ENCODE measurements around the gene ABTB2.

The ABTB2 gene

GRCh38 chr11:34209809-34210208 is 148.0 kb downstream of the ABTB2 start:
- no peak for DNase-seq (ENCODE audit: low read depth)

DNA sequence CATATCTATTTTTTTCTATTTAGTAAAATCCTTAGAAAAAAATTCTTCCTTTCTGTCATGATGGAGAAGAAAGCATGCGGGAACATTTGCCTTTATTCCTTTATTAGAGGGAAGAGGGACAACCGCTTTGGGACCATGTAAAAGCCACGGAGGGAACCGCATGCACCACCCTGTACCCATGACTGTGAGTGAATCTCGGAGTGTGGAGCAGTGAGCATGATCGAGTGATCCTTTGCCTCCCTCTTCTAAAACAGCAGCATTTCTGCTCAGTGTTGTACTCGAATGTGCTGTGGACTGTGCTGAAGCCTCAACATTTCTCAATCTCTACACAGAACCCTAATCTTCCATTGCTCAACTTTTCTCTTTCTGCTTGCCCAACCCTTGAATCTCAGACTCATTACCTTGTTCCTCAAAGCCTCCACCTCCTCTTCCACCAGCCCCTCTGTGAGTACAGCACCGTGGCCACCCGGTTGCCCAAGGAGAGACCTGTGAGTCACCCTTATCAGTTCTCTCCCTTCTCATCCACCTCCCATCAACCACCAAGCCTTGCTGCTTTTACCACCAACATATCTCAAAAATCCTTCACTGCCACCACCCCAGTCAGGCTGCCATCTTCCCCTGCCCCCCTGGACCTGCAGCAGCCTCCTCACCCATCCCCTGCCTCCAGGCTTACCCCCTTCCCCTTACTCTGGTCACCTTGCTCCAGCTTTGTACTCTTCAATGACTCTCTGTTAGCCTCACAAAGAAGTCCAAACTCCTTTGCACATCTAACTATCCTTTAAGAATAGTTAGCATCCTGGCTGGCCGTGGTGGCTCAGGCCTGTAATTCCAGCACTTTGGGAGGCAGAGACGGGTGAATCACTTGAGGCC is 149.3 kb downstream of the ABTB2 start:
- no peak for DNase-seq (ENCODE audit: low read depth)

DNA sequence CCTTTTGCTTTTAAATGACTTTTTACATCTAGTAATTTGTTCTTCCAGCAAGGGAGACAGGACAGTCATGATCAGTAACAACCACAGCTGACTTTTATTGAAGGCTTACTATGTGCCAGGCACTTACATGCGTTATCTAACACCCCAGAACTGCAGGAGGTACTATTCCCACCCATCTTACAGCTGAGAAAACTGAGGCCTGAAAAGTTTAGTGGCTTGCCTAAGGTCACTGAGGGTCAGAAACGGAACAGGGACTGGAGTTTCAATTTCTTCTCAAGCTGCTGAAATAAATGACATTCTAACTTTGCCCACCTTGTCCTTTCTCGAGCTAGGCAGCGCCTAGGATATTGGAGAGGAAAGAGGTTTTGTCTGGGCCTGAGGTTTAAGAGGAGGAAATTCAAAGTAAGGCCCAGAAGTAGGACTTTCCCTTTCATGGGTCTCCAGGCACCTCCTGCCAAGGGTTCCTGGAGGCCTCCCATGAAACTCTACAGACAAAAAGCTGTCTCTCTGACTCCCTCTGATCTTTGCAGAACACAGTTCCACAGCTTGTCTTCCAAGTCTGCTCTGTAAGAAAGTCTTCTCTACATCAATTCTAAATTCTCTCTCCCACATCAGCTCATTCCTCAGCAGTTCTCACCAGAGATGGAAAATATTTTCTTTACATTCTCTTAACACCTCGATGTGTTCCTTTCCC is 150.2 kb downstream of the ABTB2 start:
- no peak for DNase-seq (ENCODE audit: low read depth)

DNA sequence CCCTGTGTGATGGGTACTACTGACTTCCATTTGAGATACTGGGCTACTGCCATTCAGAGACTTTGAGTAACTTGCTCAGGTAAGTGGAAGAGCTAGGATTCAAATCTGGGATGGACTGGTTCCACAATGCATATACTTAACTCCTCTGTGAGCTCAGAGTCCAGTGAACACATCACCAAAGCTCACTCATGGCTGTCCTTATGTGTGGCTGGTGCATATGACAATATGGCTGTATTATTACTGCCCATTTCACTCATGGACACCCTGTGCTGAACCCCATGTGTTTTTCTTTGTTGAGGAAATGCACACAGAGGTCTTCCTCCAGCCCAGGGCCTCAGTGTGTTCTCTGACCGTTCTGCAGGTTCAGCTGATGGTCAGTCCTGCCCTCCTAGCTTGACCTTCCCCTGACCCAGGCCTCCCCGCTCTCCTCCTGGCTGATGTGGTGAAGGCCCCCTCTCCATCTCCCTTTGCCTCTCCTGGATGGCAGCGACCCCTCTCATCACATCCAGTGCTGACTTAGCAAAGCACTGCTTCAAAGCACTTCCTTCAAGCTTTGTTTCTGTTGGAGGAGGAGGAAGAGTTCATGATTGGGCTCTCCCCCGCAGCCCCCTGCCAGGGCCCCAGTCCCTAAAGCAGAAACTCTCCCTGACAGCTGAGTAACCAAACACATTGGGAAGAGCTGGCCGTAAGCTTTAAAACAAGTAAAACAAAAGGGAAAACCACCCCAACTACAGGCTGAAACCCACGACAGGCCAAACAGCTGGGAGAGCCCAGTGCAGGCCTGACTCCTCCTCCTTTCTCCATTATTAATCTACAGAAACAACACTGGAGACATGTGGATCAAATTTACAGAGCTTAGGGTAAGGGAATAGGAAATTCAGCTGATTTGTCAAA is 151.2 kb downstream of the ABTB2 start:
- no peak for DNase-seq (ENCODE audit: low read depth)

- no peak for DNase-seq (ENCODE audit: low read depth)
Observed at GRCh38 chr11:34205326-34206035, 152.3 kb downstream of the ABTB2 start.

- no peak for DNase-seq (ENCODE audit: low read depth)
Observed at GRCh38 chr11:34204396-34205279, 153.2 kb downstream of the ABTB2 start.

DNA sequence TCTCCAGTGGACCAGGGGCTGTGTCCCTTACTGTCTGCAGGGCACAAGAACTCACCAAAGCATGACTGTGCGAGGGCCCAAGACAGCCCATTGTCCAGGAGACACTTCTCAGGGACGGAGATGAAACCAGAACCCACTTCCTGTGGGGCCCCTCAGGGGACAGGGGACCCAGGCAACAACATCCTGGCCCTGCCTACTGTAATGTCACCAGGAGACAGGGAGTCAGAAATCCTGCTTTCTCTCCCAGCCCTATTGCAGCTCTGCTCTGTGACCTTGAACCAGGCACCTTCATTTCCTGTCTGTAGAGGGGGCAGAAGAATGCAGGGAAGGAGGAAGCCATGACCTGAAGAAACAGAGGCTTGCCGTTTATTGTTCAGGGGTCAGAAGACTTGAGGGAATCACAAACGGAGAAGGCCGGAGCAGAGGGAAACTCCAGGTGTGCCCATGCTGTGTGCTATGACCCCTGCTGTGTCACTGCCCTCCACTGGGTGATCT is 154.4 kb downstream of the ABTB2 start:
- DNase-seq (ENCODE audit: low read depth) = no peak

DNA sequence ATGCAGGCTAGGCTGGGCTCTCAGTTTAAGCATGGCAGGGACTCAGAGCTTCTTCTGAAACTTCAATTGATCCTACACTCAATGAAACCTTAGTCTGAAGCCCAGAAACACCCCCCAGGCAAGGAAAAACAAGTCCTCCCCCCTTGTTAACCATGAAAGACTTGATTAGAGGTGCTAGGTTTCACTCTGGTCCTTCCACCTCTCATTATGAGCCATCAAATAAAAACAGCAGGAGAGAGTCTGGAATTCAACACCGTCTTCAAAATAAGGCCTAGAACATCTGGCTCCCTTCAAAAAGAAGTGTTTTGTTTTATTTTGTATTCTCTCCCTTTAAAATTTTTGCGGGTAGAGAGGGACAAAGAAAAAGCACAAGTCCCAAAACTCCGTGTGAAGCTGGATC is 156.7 kb downstream of the ABTB2 start:
- no peak for DNase-seq (ENCODE audit: low read depth)

DNA sequence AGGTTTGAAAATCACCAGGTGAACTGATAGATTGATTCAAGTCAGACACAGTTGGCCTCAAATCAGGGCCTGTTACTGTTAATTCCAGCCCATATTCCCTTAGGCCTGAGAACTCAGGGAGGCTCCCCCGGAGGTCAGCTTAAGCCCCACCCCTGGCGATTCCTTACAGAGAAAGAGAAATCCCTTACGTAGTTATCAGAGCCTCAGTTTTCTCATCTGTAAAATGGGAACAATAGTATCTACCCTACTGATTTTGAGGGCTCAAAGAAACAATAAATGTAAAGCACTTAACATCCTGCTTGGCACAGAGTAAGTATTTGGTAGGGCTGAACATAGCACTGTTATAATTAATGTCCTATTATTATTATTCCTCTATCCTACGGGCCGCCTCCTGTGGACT is 158.3 kb downstream of the ABTB2 start:
- no peak for DNase-seq (ENCODE audit: low read depth)

- no peak for DNase-seq (ENCODE audit: low read depth)
Observed at GRCh38 chr11:34198523-34198922, 159.3 kb downstream of the ABTB2 start.

DNA sequence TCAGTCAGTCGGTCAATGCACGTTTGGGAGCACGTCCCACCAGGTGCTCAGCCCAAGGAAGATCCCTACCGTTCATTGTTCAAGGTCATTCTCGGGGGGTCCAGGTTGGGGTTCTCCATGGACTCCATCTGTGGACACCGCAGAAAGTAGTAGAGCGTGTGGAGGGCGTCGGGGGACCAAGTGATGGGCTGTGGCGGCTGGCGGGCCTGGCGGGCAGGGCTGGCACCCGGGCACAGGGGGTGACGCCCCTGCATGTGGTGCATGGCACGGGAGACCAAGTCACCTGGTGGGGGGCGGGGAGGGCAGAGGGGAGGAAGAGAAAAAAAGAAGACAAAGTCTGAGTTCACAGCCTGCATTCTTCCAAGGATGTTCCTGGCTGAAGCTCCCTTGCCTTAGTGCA is 160.6 kb downstream of the ABTB2 start:
- no peak for DNase-seq (ENCODE audit: low read depth)

- DNase-seq (ENCODE audit: low read depth) = no peak
Observed at GRCh38 chr11:34194576-34195335, 163.1 kb downstream of the ABTB2 start.

GRCh38 chr11:34192481-34193401 is 165.1 kb downstream of the ABTB2 start:
- peak; percentile 92 for DNase-seq (ENCODE audit: low read depth)

- DNase-seq (ENCODE audit: low read depth) = no peak
Observed at GRCh38 chr11:34191578-34191977, 166.2 kb downstream of the ABTB2 start.

DNA sequence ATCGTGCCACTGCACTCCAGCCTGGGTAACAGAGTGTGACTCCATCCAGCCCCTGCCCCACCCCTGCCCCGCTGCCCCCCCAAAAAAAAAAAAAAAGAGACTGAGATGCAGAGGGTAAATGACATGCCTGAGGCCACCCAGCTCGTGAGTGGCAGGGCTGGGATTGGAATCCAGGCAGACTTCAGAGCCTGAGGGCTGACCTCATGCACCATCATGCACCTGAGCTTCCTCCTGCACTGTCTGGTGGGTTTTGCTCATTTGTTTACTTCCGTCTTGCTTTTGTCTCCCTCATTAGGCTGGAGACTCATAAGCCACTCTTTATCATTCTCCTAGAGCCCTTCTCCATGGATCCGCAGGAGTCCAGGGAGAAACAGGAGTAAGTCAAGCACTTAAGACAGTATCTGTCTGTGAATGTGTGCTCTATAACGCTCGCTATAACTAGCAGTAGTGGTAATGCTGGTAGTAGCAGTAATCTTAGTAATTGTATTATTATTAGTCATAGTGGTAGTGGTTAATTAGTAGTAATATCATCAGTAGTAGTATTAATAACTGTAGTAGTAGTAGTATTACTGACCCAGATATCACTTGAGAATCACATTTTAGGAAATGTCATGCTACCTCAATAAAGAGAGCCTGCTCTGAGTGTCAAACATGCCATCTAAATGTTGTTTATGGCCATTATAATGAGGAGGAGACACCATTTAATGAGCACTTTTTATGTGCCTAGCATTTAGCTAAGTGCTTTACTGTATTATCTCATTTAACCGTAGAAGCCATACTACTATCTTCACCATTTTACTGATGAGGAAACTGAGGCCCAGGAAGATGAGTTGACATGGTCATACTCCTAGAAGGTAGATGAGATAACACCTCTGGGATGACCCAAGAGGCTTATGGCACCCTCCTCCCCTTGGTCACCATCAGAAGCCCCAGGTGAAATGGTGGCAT is 167.3 kb downstream of the ABTB2 start:
- DNase-seq (ENCODE audit: low read depth) = no peak

DNA sequence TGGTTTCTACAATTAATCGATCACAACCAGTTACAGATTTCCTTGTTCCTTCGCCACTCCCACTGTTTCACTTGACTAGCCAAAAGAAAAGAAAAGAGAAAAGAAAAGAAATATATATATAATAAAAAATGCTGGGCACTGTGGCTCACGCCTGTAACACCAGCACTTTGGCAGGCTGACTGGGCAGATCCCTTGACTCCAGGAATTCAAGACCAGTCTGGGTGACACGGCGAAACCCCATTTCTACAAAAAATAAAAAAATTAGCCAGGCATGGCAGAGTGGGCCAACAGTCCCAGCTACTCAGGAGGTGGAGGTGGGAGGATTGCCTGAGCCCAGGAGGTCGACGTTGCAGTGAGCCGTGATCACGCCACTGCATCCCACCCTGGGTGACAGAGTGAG is 168.6 kb downstream of the ABTB2 start:
- DNase-seq (ENCODE audit: low read depth) = no peak

- no peak for DNase-seq (ENCODE audit: low read depth)
Observed at GRCh38 chr11:34188181-34188580, 169.6 kb downstream of the ABTB2 start.
